GM12878 (cell line): ENCODE data around the gene SERPING1. TPM values are rescaled to one million over a fixed set of nuclear protein-coding genes. Genes with fewer than 3 reads are reported as not detected.
A peak's percentile ranks its signal among the peaks of the same experiment; 100 is the strongest.

Experiments used
- ATAC-seq: fragments of 200-7000 bp; cut with Tn5 transposase; 3 replicates; pipeline ENCODE4 v1.9.1; 2020; ENCODE audit warnings: mild to moderate bottlenecking, moderate library complexity
- BruUV-seq: library from RNA; stranded (reverse); fragments of 400-500 nt; replicated peaks from 2 replicates; lab custom pipeline; 2021; lab: Mats Ljungman, UMichigan
- CTCF ChIA-PET: fragments of 300-600 bp; sonication (Branson Sonifier 250); formaldehyde crosslinking; extraction: SDS; loops from one replicate; lab custom pipeline; 2021; ENCODE audit warnings: inconsistent platforms; lab: Yijun Ruan, JAX
- POLR2A ChIA-PET: fragments of 350-600 bp; formaldehyde crosslinking; extraction: SDS; loops from one replicate; lab custom pipeline; 2021; ENCODE audit warnings: inconsistent platforms; lab: Charles Lee
- RAD21 ChIA-PET: fragments of 300-600 bp; sonication (Branson Sonifier 250); formaldehyde crosslinking; loops from one replicate; lab custom pipeline; 2023; ENCODE audit warnings: antibody characterized with exemption; ENCODE audit not compliant: unreplicated experiment; lab: Charles Lee
- SMC1A ChIA-PET: fragments of 300-600 bp; sonication (Branson Sonifier 250); formaldehyde crosslinking; loops from one replicate; lab custom pipeline; 2023; ENCODE audit not compliant: unreplicated experiment, uncharacterized antibody; lab: Charles Lee
- DNase-seq: peaks from one replicate; pipeline ENCODE4 v3.0.0-alpha.2; 2011; ENCODE audit warnings: low read depth, low spot score
- FAIRE-seq: peaks from 3 replicates; lab custom pipeline; 2011; peaks lifted over from hg19 to GRCh38; lab: Jason Lieb, UNC
- H2AFZ ChIP-seq: 2 replicates; pipeline ENCODE4 v1.6.0; 2011; ENCODE audit warnings: low read depth, low read length, control low read depth; ENCODE audit not compliant: control insufficient read depth
- H3K27ac ChIP-seq: 2 replicates; pipeline ENCODE4 v1.5.1; 2011; ENCODE audit warnings: control low read depth; ENCODE audit not compliant: control insufficient read depth, insufficient read depth
- H3K27me3 ChIP-seq, 2 experiments: replicated peaks in 1 of 2; 2 replicates each; pipeline versions ENCODE4 v1.6.0 to v1.6.1; 2011; ENCODE audit warnings: low read length in 1 of 2; ENCODE audit not compliant: control insufficient read depth in 2 of 2, insufficient read depth in 2 of 2
- H3K36me3 ChIP-seq, 2 experiments: 2 replicates each; pipeline ENCODE4 v1.5.1; 2011; ENCODE audit warnings: low read length in 1 of 2; ENCODE audit not compliant: control insufficient read depth in 2 of 2, insufficient read depth in 2 of 2
- H3K4me1 ChIP-seq: 2 replicates; pipeline ENCODE4 v1.6.1; 2011; ENCODE audit warnings: mild to moderate bottlenecking, low read length, moderate library complexity, mixed read lengths; ENCODE audit not compliant: control insufficient read depth, insufficient read depth
- H3K4me2 ChIP-seq: 2 replicates; pipeline ENCODE4 v1.6.0; 2011; ENCODE audit warnings: control low read depth; ENCODE audit not compliant: control insufficient read depth, insufficient read depth
- H3K4me3 ChIP-seq: fragments of 200-600 bp; sonication (generic); 2 replicates; pipeline ENCODE4 v1.5.1; 2016
- H3K79me2 ChIP-seq: 2 replicates; pipeline ENCODE4 v1.6.0; 2011; ENCODE audit warnings: low read length; ENCODE audit not compliant: control insufficient read depth, insufficient read depth
- H3K9ac ChIP-seq: 2 replicates; pipeline ENCODE4 v1.8.0; 2011; ENCODE audit warnings: low read length, control low read depth, mixed read lengths; ENCODE audit not compliant: control insufficient read depth, insufficient read depth
- H3K9me3 ChIP-seq: replicated peaks from 3 replicates; pipeline ENCODE4 v1.5.1; 2011; ENCODE audit warnings: mild to moderate bottlenecking, low read length; ENCODE audit not compliant: control insufficient read depth, insufficient read depth
- H4K20me1 ChIP-seq: 2 replicates; pipeline ENCODE4 v1.6.0; 2011; ENCODE audit not compliant: control insufficient read depth, insufficient read depth
- BRCA1 ChIP-seq: IDR thresholded peaks from 2 replicates; pipeline ENCODE4 v1.6.1; 2011; ENCODE audit warnings: low read depth, low read length, improper control_type of control experiment
- CBFB ChIP-seq: IDR thresholded peaks from 2 replicates; pipeline ENCODE4 v1.6.1; 2016; ENCODE audit warnings: antibody characterized with exemption, low read depth
- GATAD2B ChIP-seq: fragments of 450-650 bp; conservative IDR thresholded peaks from 2 replicates; pipeline ENCODE4 v1.6.1; 2017; ENCODE audit warnings: low read depth, mild to moderate bottlenecking, moderate library complexity
- KAT2A ChIP-seq: conservative IDR thresholded peaks from 2 replicates; pipeline ENCODE4 v1.6.1; 2011; ENCODE audit warnings: low read depth, low read length; ENCODE audit not compliant: control insufficient read depth
- PML ChIP-seq: IDR thresholded peaks from 2 replicates; pipeline ENCODE4 v1.6.1; 2012; ENCODE audit warnings: low read length, inconsistent platforms
- RELB ChIP-seq: fragments of 450-650 bp; IDR thresholded peaks from 2 replicates; pipeline ENCODE4 v1.6.1; 2017; ENCODE audit warnings: low read depth, mild to moderate bottlenecking, moderate library complexity
- SMARCA5 ChIP-seq: fragments of 450-650 bp; IDR thresholded peaks from 2 replicates; pipeline ENCODE4 v1.6.1; 2017; ENCODE audit warnings: mild to moderate bottlenecking
- SP1 ChIP-seq: IDR thresholded peaks from one replicate; pipeline ENCODE4 v1.6.1; 2011; ENCODE audit warnings: low read depth, low read length
- SREBF2 ChIP-seq: IDR thresholded peaks from 2 replicates; pipeline ENCODE4 v1.6.1; 2012; ENCODE audit warnings: mild to moderate bottlenecking, low read length
- ZNF217 ChIP-seq: fragments of 450-650 bp; IDR thresholded peaks from 2 replicates; pipeline ENCODE4 v1.6.1; 2017; ENCODE audit warnings: antibody characterized with exemption, mild to moderate bottlenecking
- ZNF384 ChIP-seq: IDR thresholded peaks from 2 replicates; pipeline ENCODE4 v1.6.1; 2012; ENCODE audit warnings: low read depth, mild to moderate bottlenecking, low read length, improper control_type of control experiment, borderline replicate concordance
- WGBS: methylation state at CpG from one replicate; pipeline ENCODE4 v1.1.6; 2016; ENCODE audit warnings: low lambda C conversion rate; ENCODE audit not compliant: insufficient replicate concordance, insufficient coverage; ENCODE audit errors: missing lambda C conversion rate; 5-methylcytosine and 5-hydroxymethylcytosine counted together
- in situ Hi-C: fragments of 300-500 bp; cut with MboI; formaldehyde crosslinking; loops from 9 replicates; pipeline ENCODE4 v1.14.3; 2018; ENCODE audit warnings: mixed read lengths
- intact Hi-C: fragments of 100-400 bp; cut with micrococcal nuclease; formaldehyde crosslinking; loops from one replicate; pipeline ENCODE4 v1.14.2; 2022; ENCODE audit not compliant: unreplicated experiment
- polyA plus RNA-seq, 11 experiments: library from polyadenylated mRNA; depleted of rRNA in 4 of 11; unstranded in 6 of 11; stranded (reverse) in 5 of 11; fragments of >200 nt; fragmentation: Nextera tagmentation in 4 of 11; fragmentation: Illumina TruSeq in 1 of 11; extraction: Ambion mirVana in 4 of 11; extraction: Trizol in 1 of 11; gene quantifications; 1 replicate in 1 of 11; 2 replicates in 10 of 11; pipeline versions ENCODE4 v1.2.1 to v1.2.3, GENCODE V29; 2011 to 2016; ENCODE audit warnings: inconsistent platforms in 2 of 11, missing spikeins in 2 of 11, low read depth in 1 of 11
- total RNA-seq, 4 experiments: library from RNA; depleted of rRNA in 3 of 4; stranded (reverse); fragments of >200 nt in 3 of 4; fragmentation: Illumina TruSeq in 1 of 4; extraction: Trizol in 1 of 4; gene quantifications; 2 replicates each; pipeline versions ENCODE4 v1.2.1 to v1.2.3, GENCODE V29; 2013 to 2021
- TF ChIP-seq, protein P1 (sequence below): fragments of 450-650 bp; IDR thresholded peaks from 2 replicates; pipeline ENCODE4 v1.6.1; 2017; ENCODE audit warnings: antibody characterized with exemption, mild to moderate bottlenecking, moderate library complexity
- TF ChIP-seq, protein P2 (sequence below): fragments of 450-650 bp; IDR thresholded peaks from 2 replicates; pipeline ENCODE4 v1.6.1; 2016; ENCODE audit warnings: mild to moderate bottlenecking

The SERPING1 gene
- total and polyA plus RNA-seq, 10 of the 15 experiments (the other 5 are each of a cell fraction or from before 2014, with no cell fraction given) = 0.24 to 1.4 TPM; not detected in 8

DNA sequence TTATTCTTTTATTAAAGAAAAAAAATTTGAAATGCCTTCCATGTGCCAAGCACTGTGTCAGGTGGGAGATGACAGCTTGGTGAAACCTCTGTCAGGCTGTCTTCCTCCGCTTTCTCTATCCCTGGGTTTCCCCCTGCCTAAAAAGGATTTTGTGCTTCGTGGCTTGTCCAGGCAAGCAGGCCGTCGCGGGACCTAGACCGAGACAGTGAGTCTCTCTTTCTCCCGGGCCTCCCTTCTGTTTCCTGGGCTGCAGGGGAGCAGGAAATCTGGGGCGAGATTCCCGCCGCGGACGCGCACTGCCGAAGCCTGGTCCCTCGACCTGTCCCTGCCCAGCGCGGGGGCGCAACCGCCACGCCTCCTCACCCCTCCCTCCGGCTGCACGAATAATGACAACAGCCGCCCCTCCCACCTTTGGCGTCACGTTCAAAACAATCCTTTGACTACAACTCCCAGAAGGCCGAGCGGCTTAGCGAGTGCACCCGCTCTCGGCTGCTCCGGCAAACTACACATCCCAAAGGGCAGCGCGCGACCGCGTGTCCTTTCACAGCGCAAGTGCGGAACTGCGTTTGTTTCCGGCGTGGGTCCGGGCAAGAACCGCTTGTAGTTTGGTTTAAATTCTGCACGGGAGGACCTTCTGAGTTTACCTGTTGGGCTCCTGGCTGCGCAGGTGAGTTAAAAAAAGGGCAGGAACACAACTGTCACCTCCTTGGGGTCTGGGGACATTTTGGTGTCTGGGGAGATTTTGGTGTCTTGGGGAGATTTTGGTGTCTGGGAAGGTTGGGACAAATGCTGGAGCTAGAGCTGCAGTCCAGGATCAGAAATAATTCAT is 59.9 kb downstream of the SERPING1 start, which contains the start of gene CLP1:
TSS of gene CLP1 (plus strand) at position 569 of the 829 bp plus-strand sequence. CDS start 1,715 bp downstream, outside the sequence.
- peak; percentile 99 for ATAC-seq
- intact Hi-C loops = loop anchor here (1.0 kb wide), 2 partner anchors 10 to 232 kb away; no protein-coding TSS in a partner anchor
- H3K4me1 ChIP-seq = peaks cover 6% of the 10 kb centered on the region; the same call in 1 of the 2 replicates
- H3K9ac ChIP-seq = peak within 1 kb of the TSS; percentile 93
- CTCF ChIA-PET = interaction anchor here (0.6 to 5.6 kb wide), 10 partner anchors 11 to 312 kb away, joined by 3 to 34 read pairs (median 3); no protein-coding TSS in a partner anchor
- FAIRE-seq = peak; percentile 78
- peaks cover 18% of the 10 kb centered on the region for H3K79me2 ChIP-seq
- no peaks in the 10 kb centered on the region for H3K9me3 ChIP-seq
- in situ Hi-C loops = no loop called here
- peak within 1 kb of the TSS; percentile 75 for H3K27ac ChIP-seq
- SMC1A ChIA-PET = interaction anchor here (0.7 to 3.1 kb wide), 6 partner anchors 9 to 143 kb away, joined by 3 to 14 read pairs (median 4); partner anchors contain the start of gene MED19
- RAD21 ChIA-PET = interaction anchor here (1.0 kb wide), 2 partner anchors 10 to 143 kb away, joined by 3 to 5 read pairs; no protein-coding TSS in a partner anchor
- H2AFZ ChIP-seq = peak within 1 kb of the TSS; percentile 95
- no peaks in the 10 kb centered on the region for H3K27me3 ChIP-seq
- peak; percentile 94 for DNase-seq
- H3K36me3 ChIP-seq = peaks cover 7 to 9% of the 10 kb centered on the region in 2 experiments; a peak in 3 of 4 replicates
- POLR2A ChIA-PET = interaction anchor here (0.8 to 1.3 kb wide), 3 partner anchors 10 to 55 kb away, joined by 3 to 7 read pairs (median 6); partner anchors contain the start of genes MED19, TMX2 and ZDHHC5
- H4K20me1 ChIP-seq = no peaks in the 10 kb centered on the region
- H3K4me3 ChIP-seq = peak within 1 kb of the TSS; percentile 91
- BruUV-seq = no TSS peak
- H3K4me2 ChIP-seq = peak within 1 kb of the TSS; percentile 93
- WGBS = under 1% methylated on average over 45 of the region's 45 CpGs
- TF ChIP-seq KAT2A (no peak), SREBF2 (no peak), CBFB (peak; percentile 28; the same call in 1 of the 2 replicates), RELB (peak; percentile 80), PML (peak; percentile 85), GATAD2B (0 out of 2 replicates have a peak, but pooled peaks have one; percentile 50), BRCA1 (peak; percentile 78), SP1 (peak; percentile 65), ZNF384 (no peak), ZNF217 (no peak), SMARCA5 (no peak)
- TF ChIP-seq, protein P1, sequence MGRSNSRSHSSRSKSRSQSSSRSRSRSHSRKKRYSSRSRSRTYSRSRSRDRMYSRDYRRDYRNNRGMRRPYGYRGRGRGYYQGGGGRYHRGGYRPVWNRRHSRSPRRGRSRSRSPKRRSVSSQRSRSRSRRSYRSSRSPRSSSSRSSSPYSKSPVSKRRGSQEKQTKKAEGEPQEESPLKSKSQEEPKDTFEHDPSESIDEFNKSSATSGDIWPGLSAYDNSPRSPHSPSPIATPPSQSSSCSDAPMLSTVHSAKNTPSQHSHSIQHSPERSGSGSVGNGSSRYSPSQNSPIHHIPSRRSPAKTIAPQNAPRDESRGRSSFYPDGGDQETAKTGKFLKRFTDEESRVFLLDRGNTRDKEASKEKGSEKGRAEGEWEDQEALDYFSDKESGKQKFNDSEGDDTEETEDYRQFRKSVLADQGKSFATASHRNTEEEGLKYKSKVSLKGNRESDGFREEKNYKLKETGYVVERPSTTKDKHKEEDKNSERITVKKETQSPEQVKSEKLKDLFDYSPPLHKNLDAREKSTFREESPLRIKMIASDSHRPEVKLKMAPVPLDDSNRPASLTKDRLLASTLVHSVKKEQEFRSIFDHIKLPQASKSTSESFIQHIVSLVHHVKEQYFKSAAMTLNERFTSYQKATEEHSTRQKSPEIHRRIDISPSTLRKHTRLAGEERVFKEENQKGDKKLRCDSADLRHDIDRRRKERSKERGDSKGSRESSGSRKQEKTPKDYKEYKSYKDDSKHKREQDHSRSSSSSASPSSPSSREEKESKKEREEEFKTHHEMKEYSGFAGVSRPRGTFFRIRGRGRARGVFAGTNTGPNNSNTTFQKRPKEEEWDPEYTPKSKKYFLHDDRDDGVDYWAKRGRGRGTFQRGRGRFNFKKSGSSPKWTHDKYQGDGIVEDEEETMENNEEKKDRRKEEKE = no peak
- TF ChIP-seq, protein P2, sequence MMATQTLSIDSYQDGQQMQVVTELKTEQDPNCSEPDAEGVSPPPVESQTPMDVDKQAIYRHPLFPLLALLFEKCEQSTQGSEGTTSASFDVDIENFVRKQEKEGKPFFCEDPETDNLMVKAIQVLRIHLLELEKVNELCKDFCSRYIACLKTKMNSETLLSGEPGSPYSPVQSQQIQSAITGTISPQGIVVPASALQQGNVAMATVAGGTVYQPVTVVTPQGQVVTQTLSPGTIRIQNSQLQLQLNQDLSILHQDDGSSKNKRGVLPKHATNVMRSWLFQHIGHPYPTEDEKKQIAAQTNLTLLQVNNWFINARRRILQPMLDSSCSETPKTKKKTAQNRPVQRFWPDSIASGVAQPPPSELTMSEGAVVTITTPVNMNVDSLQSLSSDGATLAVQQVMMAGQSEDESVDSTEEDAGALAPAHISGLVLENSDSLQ = 0 out of 2 replicates have a peak, but pooled peaks have one; percentile 42
